Keratinocyte (primary cell): ENCODE results near the gene IPO11. TPM values are rescaled to one million over a fixed set of nuclear protein-coding genes. Genes with fewer than 3 reads are reported as not detected.

ENCODE experiments used
- DNase-seq: peaks from one replicate; pipeline ENCODE4 v3.0.0-alpha.2; 2011; ENCODE audit warnings: low read depth, missing footprints, low spot score
- FAIRE-seq: peaks from 2 replicates; lab custom pipeline; 2011; peaks lifted over from hg19 to GRCh38; lab: Jason Lieb, UNC
- H2AFZ ChIP-seq: 2 replicates; pipeline ENCODE4 v1.6.0; 2012; ENCODE audit warnings: low read length, control low read depth, inconsistent platforms; ENCODE audit not compliant: control insufficient read depth
- H3K27ac ChIP-seq: 2 replicates; pipeline ENCODE4 v1.5.1; 2011; ENCODE audit warnings: low read length; ENCODE audit not compliant: control insufficient read depth, insufficient read depth
- H3K27me3 ChIP-seq: 3 replicates; pipeline ENCODE4 v1.6.0; 2011; ENCODE audit warnings: low read length; ENCODE audit not compliant: control insufficient read depth, insufficient read depth; ENCODE audit errors: extremely low read depth
- H3K36me3 ChIP-seq, 2 experiments: 2 replicates in 1 of 2; 3 replicates in 1 of 2; pipeline ENCODE4 v1.5.1; 2011; ENCODE audit warnings: low read length in 2 of 2, mild to moderate bottlenecking in 1 of 2; ENCODE audit not compliant: control insufficient read depth in 2 of 2, insufficient read depth in 2 of 2; ENCODE audit errors: extremely low read depth in 1 of 2
- H3K4me1 ChIP-seq: 3 replicates; pipeline ENCODE4 v1.5.1; 2011; ENCODE audit warnings: low read length; ENCODE audit not compliant: control insufficient read depth, insufficient read depth; ENCODE audit errors: extremely low read depth
- H3K4me2 ChIP-seq: 3 replicates; pipeline ENCODE4 v1.6.0; 2011; ENCODE audit warnings: low read depth, low read length; ENCODE audit not compliant: control insufficient read depth, insufficient read depth; ENCODE audit errors: extremely low read depth
- H3K4me3 ChIP-seq, 3 experiments: fragments of 200-600 bp in 1 of 3; sonication (generic) in 1 of 3; 2 replicates in 2 of 3; 3 replicates in 1 of 3; pipeline ENCODE4 v1.5.1; 2011 to 2016; ENCODE audit warnings: low read length in 3 of 3, mild to moderate bottlenecking in 3 of 3, control low read depth in 2 of 3, inconsistent platforms in 1 of 3, low read depth in 1 of 3, mixed read lengths in 1 of 3, mixed run types in 1 of 3, moderate library complexity in 1 of 3; ENCODE audit not compliant: control insufficient read depth in 2 of 3, insufficient read depth in 2 of 3; ENCODE audit errors: extremely low read depth in 1 of 3
- H3K79me2 ChIP-seq: 2 replicates; pipeline ENCODE4 v1.6.0; 2012; ENCODE audit warnings: low read length; ENCODE audit not compliant: control insufficient read depth, insufficient read depth
- H3K9ac ChIP-seq: 3 replicates; pipeline ENCODE4 v1.6.0; 2011; ENCODE audit warnings: low read length; ENCODE audit not compliant: control insufficient read depth, insufficient read depth; ENCODE audit errors: extremely low read depth
- H3K9me1 ChIP-seq: 3 replicates; pipeline ENCODE4 v1.6.0; 2011; ENCODE audit warnings: low read length; ENCODE audit not compliant: control insufficient read depth, insufficient read depth; ENCODE audit errors: extremely low read depth
- H3K9me3 ChIP-seq: 2 replicates; pipeline ENCODE4 v1.5.1; 2012; ENCODE audit warnings: low read depth, low read length; ENCODE audit not compliant: control insufficient read depth
- H4K20me1 ChIP-seq: 3 replicates; pipeline ENCODE4 v1.6.0; 2011; ENCODE audit warnings: low read length; ENCODE audit not compliant: control insufficient read depth, insufficient read depth; ENCODE audit errors: extremely low read depth
- CTCF ChIP-seq, 3 experiments: IDR thresholded peaks in 1 of 3; conservative IDR thresholded peaks in 1 of 3; optimal IDR thresholded peaks in 1 of 3; 2 replicates in 2 of 3; 3 replicates in 1 of 3; pipeline versions ENCODE3 to v1.5.1; 2011; ENCODE audit warnings: low read length in 3 of 3, mild to moderate bottlenecking in 3 of 3, moderate library complexity in 2 of 3, control low read depth in 1 of 3, inconsistent platforms in 1 of 3; ENCODE audit not compliant: insufficient read depth in 2 of 3; ENCODE audit errors: extremely low read depth in 1 of 3
- EZH2 ChIP-seq: IDR thresholded peaks from one replicate; pipeline ENCODE4 v1.6.1; 2012; ENCODE audit warnings: inconsistent platforms, mild to moderate bottlenecking, low read length, moderate library complexity
- dilution Hi-C: fragments of 300-500 bp; cut with MboI; formaldehyde crosslinking; loops from one replicate; pipeline ENCODE4 v1.7.0; 2020; ENCODE audit warnings: low sequenced_read_pairs; ENCODE audit not compliant: extremely low pct_ligation_motif_present
- polyA plus RNA-seq, 5 experiments: library from polyadenylated mRNA; depleted of rRNA in 3 of 5; stranded (reverse) in 3 of 5; stranded (forward) in 1 of 5; unstranded in 1 of 5; fragments of >200 nt; gene quantifications; 1 replicate in 1 of 5; 2 replicates in 3 of 5; 3 replicates in 1 of 5; pipeline versions ENCODE4 v1.2.1 to v1.2.3, GENCODE V29; 2011 to 2012; ENCODE audit warnings: missing spikeins in 2 of 5, low read depth in 1 of 5, low replicate concordance in 1 of 5

Gene IPO11
- polyA plus RNA-seq, 1 donor (not counting 4 experiments of a cell fraction or from before 2014, with no cell fraction given) = 34.7 TPM

GRCh38 chr5:62596096-62596495 lies 183.5 kb downstream of the IPO11 start:
- no peak overlapping the region for H3K4me2 ChIP-seq
- no peak overlapping the region for H3K9ac ChIP-seq
- FAIRE-seq (no peak), DNase-seq (no peak)
- no peak overlapping the region for H3K4me3 ChIP-seq
- H3K79me2 ChIP-seq = no peaks in the 10 kb centered on the region
- no peaks in the 10 kb centered on the region for H3K9me3 ChIP-seq
- no peaks in the 10 kb centered on the region for H4K20me1 ChIP-seq
- no peaks in the 10 kb centered on the region for H3K4me1 ChIP-seq
- dilution Hi-C loops = no loop called here
- H3K9me1 ChIP-seq = no peaks in the 10 kb centered on the region
- no peaks in the 10 kb centered on the region for H3K27me3 ChIP-seq
- H3K36me3 ChIP-seq = no peaks in the 10 kb centered on the region
- TF ChIP-seq CTCF (optimal IDR thresholded peaks at IDR 0.05 in 1 of 3, IDR thresholded peaks at IDR 0.05 in 1 of 3, conservative IDR thresholded peaks at IDR 0.05 in 1 of 3; ENCODE audit: extremely low read depth in 1 of 3, insufficient read depth in 2 of 3, low read length in 3 of 3) = no peak
- TF ChIP-seq EZH2 = no peak
- H2AFZ ChIP-seq = no peak overlapping the region
- H3K27ac ChIP-seq = no peak overlapping the region

GRCh38 chr5:62596691-62597090 lies 184.1 kb downstream of the IPO11 start:
- no peaks in the 10 kb centered on the region for H3K27me3 ChIP-seq
- TF ChIP-seq CTCF (optimal IDR thresholded peaks at IDR 0.05 in 1 of 3, IDR thresholded peaks at IDR 0.05 in 1 of 3, conservative IDR thresholded peaks at IDR 0.05 in 1 of 3; ENCODE audit: extremely low read depth in 1 of 3, insufficient read depth in 2 of 3, low read length in 3 of 3) (no peak), EZH2 (no peak)
- H3K36me3 ChIP-seq = no peaks in the 10 kb centered on the region
- no peaks in the 10 kb centered on the region for H4K20me1 ChIP-seq
- no peak overlapping the region for H2AFZ ChIP-seq
- no peaks in the 10 kb centered on the region for H3K9me1 ChIP-seq
- dilution Hi-C loops = no loop called here
- H3K9me3 ChIP-seq = no peaks in the 10 kb centered on the region
- no peak overlapping the region for H3K4me3 ChIP-seq
- no peak overlapping the region for H3K27ac ChIP-seq
- no peak overlapping the region for H3K4me2 ChIP-seq
- DNase-seq (no peak), FAIRE-seq (no peak)
- no peaks in the 10 kb centered on the region for H3K79me2 ChIP-seq
- H3K9ac ChIP-seq = no peak overlapping the region
- H3K4me1 ChIP-seq = no peaks in the 10 kb centered on the region
